G401 (cell line): ENCODE data around the gene DNMT3A. TPM values are rescaled to one million over a fixed set of nuclear protein-coding genes. Genes with fewer than 3 reads are reported as not detected.
A peak's percentile ranks its signal among the peaks of the same experiment; 100 is the strongest.

Experiments
- DNase-seq: peaks from one replicate; pipeline ENCODE4 v3.0.0-alpha.2; 2015; ENCODE audit warnings: low spot score
- in situ Hi-C: cut with HindIII; loops from 2 replicates; pipeline ENCODE4 v1.10.0; 2016; ENCODE audit warnings: low sequenced_read_pairs, mixed read lengths
- total RNA-seq: library from RNA; depleted of rRNA; stranded (reverse); fragments of >200 nt; shearing (Covaris generic); gene quantifications from 2 replicates; pipeline ENCODE4 v1.2.3, GENCODE V29; 2014

The DNMT3A gene
- total RNA-seq, 1 experiment from 2014 or later = 11.5 TPM

- no peak for DNase-seq
- in situ Hi-C loops = no loop called here
These were observed 32.7 kb upstream of the DNMT3A start for GRCh38 chr2:25374411-25374810.

GRCh38 chr2:25373269-25373981 lies 31.7 kb upstream of the DNMT3A start:
- peak; percentile 64 for DNase-seq
- in situ Hi-C loops = no loop called here

GRCh38 chr2:25372405-25373268 lies 30.9 kb upstream of the DNMT3A start:
- DNase-seq = peak; percentile 71
- in situ Hi-C loops = no loop called here

GRCh38 chr2:25371253-25372241 lies 29.8 kb upstream of the DNMT3A start:
- no peak for DNase-seq
- in situ Hi-C loops = no loop called here

GRCh38 chr2:25369876-25370275 lies 28.2 kb upstream of the DNMT3A start:
- in situ Hi-C loops = no loop called here
- no peak for DNase-seq

- in situ Hi-C loops = no loop called here
- DNase-seq = no peak
These were observed 27.7 kb upstream of the DNMT3A start for GRCh38 chr2:25369439-25369838.

- no peak for DNase-seq
- in situ Hi-C loops = no loop called here
These were observed 26.9 kb upstream of the DNMT3A start for GRCh38 chr2:25368660-25369059.

- in situ Hi-C loops = no loop called here
- DNase-seq = peak; percentile 50
These were observed 25.6 kb upstream of the DNMT3A start for GRCh38 chr2:25367296-25367695.

- DNase-seq = no peak
- in situ Hi-C loops = no loop called here
These were observed 24.9 kb upstream of the DNMT3A start for GRCh38 chr2:25366629-25367028.

- in situ Hi-C loops = no loop called here
- DNase-seq = no peak
These were observed 23.5 kb upstream of the DNMT3A start for GRCh38 chr2:25365241-25365640.

GRCh38 chr2:25363733-25364132 lies 22.0 kb upstream of the DNMT3A start:
- in situ Hi-C loops = no loop called here
- no peak for DNase-seq

GRCh38 chr2:25362434-25363145 lies 20.9 kb upstream of the DNMT3A start:
- in situ Hi-C loops = no loop called here
- DNase-seq = no peak

- in situ Hi-C loops = no loop called here
- peak; percentile 96 for DNase-seq
These were observed 20.3 kb upstream of the DNMT3A start for GRCh38 chr2:25362049-25362433.

- no peak for DNase-seq
- in situ Hi-C loops = no loop called here
These were observed 19.7 kb upstream of the DNMT3A start for GRCh38 chr2:25361261-25362048.

GRCh38 chr2:25358836-25359235 lies 17.1 kb upstream of the DNMT3A start:
- DNase-seq = no peak
- in situ Hi-C loops = no loop called here

- in situ Hi-C loops = no loop called here
- DNase-seq = no peak
These were observed 16.6 kb upstream of the DNMT3A start for GRCh38 chr2:25358249-25358815.

GRCh38 chr2:25356088-25356487 lies 14.4 kb upstream of the DNMT3A start:
- DNase-seq = no peak
- in situ Hi-C loops = no loop called here

GRCh38 chr2:25355270-25355669 lies 13.5 kb upstream of the DNMT3A start:
- in situ Hi-C loops = no loop called here
- DNase-seq = no peak
